Hematopoietic multipotent progenitor cell treated with erythropoietin and hydrocortisone succinate and interleukin-3 and kit ligand, for 4 days (in vitro differentiated cells): ENCODE measurements around the gene FAM180A.

ENCODE experiments used
- DNase-seq: peaks from one replicate; pipeline ENCODE4 v3.0.0-alpha.2; 2015

The FAM180A gene

GRCh38 chr7:135736586-135737305 is 11.9 kb downstream of the FAM180A start:
- DNase-seq: no peak

GRCh38 chr7:135734343-135734689 is 14.3 kb downstream of the FAM180A start:
- DNase-seq: no peak

GRCh38 chr7:135733603-135734342 is 14.8 kb downstream of the FAM180A start:
- no peak for DNase-seq

- DNase-seq: no peak
Observed at GRCh38 chr7:135731131-135731530, 17.5 kb downstream of the FAM180A start.

GRCh38 chr7:135729230-135729629 is 19.4 kb downstream of the FAM180A start:
- no peak for DNase-seq

GRCh38 chr7:135728136-135728669 is 20.4 kb downstream of the FAM180A start, which contains the start of gene SLC13A4:
Gene SLC13A4, minus strand, starts transcription at chr7:135728186. Its CDS starts 690 bp downstream, at chr7:135727496.
- DNase-seq: no peak

- no peak for DNase-seq
Observed at GRCh38 chr7:135726911-135727673, 21.5 kb downstream of the FAM180A start.

- no peak for DNase-seq
Observed at GRCh38 chr7:135726276-135726788, 22.3 kb downstream of the FAM180A start.

GRCh38 chr7:135723411-135723810 is 25.2 kb downstream of the FAM180A start:
- DNase-seq: peak; percentile 21

- no peak for DNase-seq
Observed at GRCh38 chr7:135721198-135721820, 27.3 kb downstream of the FAM180A start.

- peak; percentile 30 for DNase-seq
Observed at GRCh38 chr7:135719688-135720087, 28.9 kb downstream of the FAM180A start.

- DNase-seq: no peak
Observed at GRCh38 chr7:135718794-135719437, 29.7 kb downstream of the FAM180A start.

- DNase-seq: no peak
Observed at GRCh38 chr7:135718219-135718618, 30.4 kb downstream of the FAM180A start.

- DNase-seq: no peak
Observed at GRCh38 chr7:135717693-135718092, 30.9 kb downstream of the FAM180A start.

GRCh38 chr7:135716677-135717238 is 31.9 kb downstream of the FAM180A start:
- DNase-seq: no peak

GRCh38 chr7:135715673-135716072 is 32.9 kb downstream of the FAM180A start:
- DNase-seq: no peak

GRCh38 chr7:135715055-135715522 is 33.5 kb downstream of the FAM180A start:
- DNase-seq: no peak

- no peak for DNase-seq
Observed at GRCh38 chr7:135714534-135715009, 34.0 kb downstream of the FAM180A start.

GRCh38 chr7:135713836-135714470 is 34.7 kb downstream of the FAM180A start:
- no peak for DNase-seq

GRCh38 chr7:135712796-135713195 is 35.8 kb downstream of the FAM180A start:
- DNase-seq: no peak
